Measurements from ENCODE around the gene CACNG6.

DNA sequence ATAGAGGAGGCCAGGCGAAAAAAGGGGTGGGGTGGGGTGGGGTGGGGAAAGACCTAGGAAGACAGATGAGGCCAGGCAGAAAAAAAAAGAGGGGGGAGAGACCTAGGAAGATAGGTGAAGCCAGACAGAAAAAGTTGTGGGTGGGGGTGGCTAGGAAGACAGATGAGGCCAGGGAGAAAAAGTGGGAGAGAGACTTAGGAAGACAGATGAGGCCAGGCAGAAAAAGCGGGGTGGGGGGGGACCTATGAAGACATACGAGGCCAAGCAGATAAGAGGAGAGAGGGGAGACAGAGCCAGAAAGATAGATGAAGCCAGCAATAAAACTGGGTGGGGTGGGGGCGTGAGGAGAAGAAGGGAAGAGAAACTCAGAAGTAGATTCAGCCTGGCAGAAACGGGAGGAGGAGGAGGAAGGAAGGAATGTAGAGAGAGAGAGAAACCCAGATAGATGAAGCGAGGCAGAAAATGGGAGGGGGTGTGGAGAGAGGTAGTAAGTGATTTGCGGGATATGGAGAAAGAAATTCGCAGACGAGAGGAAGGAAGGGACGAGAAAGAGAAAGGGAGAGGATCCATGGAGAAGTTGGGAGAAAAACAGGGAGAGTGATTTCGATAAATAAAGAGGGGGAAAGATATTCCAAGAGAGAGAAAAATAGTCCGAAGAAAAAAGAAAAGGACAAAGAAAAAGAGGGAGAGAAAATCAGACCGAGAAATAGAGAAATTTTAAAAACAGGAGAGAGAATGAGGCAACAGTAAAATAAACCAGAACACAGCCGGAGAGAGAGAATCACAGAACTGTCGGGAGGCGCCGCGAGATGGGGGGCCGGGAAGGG, 12.2 kb upstream of the CACNG6 start:
- TF ChIP-seq EZH2 (IDR thresholded peaks at IDR 0.05; ENCODE audit: insufficient read depth, poor library complexity, severe bottlenecking) (peak; percentile 65), EZH2phosphoT487 (IDR thresholded peaks at IDR 0.05; ENCODE audit: insufficient read depth, low read depth) (no peak)
